ENCODE results near the gene RBBP5.

The RBBP5 gene

GRCh38 chr1:205140113-205140512 lies 18.3 kb upstream of the RBBP5 start:
- in situ Hi-C loops (cut with HindIII; ENCODE audit: low pct_ligation_motif_present, low pct_unique_long_range_greater_than_20kb, low sequenced_read_pairs) = no loop called here
- DNase-seq = no peak

GRCh38 chr1:205137901-205138300 lies 16.1 kb upstream of the RBBP5 start:
- in situ Hi-C loops (cut with HindIII; ENCODE audit: low pct_ligation_motif_present, low pct_unique_long_range_greater_than_20kb, low sequenced_read_pairs) = no loop called here
- no peak for DNase-seq

GRCh38 chr1:205133287-205133686 lies 11.5 kb upstream of the RBBP5 start:
- in situ Hi-C loops (cut with HindIII; ENCODE audit: low pct_ligation_motif_present, low pct_unique_long_range_greater_than_20kb, low sequenced_read_pairs) = no loop called here
- no peak for DNase-seq

GRCh38 chr1:205129447-205130029 lies 7.8 kb upstream of the RBBP5 start:
- in situ Hi-C loops (cut with HindIII; ENCODE audit: low pct_ligation_motif_present, low pct_unique_long_range_greater_than_20kb, low sequenced_read_pairs) = no loop called here
- DNase-seq = no peak

DNA sequence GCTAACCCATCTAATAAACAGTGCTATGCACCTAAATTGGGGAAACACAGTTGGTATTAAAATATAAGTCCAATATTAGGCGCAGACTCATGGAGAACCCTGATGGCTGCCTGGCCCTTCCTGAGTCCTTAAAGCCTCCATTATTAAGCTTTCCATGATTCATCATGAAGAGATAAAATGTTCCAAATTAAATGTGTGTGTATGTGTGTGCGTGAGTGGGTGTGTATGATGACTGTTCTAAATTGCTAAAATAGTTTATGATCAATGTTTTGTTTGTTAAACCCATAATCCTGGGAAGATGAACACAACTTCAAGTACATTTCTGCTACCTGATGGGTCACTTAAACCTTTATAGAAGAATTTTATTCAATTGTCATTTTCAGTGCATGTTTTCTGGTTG lies 6.3 kb upstream of the RBBP5 start:
- no peak for DNase-seq
- in situ Hi-C loops (cut with HindIII; ENCODE audit: low pct_ligation_motif_present, low pct_unique_long_range_greater_than_20kb, low sequenced_read_pairs) = no loop called here

GRCh38 chr1:205127646-205128045 lies 5.9 kb upstream of the RBBP5 start:
- in situ Hi-C loops (cut with HindIII; ENCODE audit: low pct_ligation_motif_present, low pct_unique_long_range_greater_than_20kb, low sequenced_read_pairs) = no loop called here
- DNase-seq = no peak

- DNase-seq = no peak
- in situ Hi-C loops (cut with HindIII; ENCODE audit: low pct_ligation_motif_present, low pct_unique_long_range_greater_than_20kb, low sequenced_read_pairs) = no loop called here
Measured at GRCh38 chr1:205124726-205125125, 2.9 kb upstream of the RBBP5 start.

DNA sequence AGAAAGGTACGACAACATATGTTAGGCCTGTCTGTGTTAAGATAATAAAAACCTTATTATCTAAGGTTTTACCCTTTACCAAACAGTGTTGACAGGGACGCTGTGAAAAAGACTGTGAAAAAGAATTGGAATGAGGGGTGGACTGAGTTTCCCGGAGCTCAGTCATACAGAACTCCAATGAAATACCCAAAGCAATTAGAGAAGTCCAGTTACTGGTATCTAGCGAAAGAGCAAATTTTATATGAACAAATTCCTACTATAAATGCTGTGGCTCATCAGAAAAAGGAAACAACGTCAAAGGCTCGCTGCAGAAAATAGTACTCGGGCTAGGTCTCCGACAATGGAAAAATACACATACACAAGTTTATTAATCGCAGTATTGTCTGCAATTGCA lies 708 bp upstream of the RBBP5 start:
- DNase-seq = no peak
- in situ Hi-C loops (cut with HindIII; ENCODE audit: low pct_ligation_motif_present, low pct_unique_long_range_greater_than_20kb, low sequenced_read_pairs) = no loop called here

GRCh38 chr1:205118752-205119151 lies 3.0 kb downstream of the RBBP5 start:
- DNase-seq = no peak
- in situ Hi-C loops (cut with HindIII; ENCODE audit: low pct_ligation_motif_present, low pct_unique_long_range_greater_than_20kb, low sequenced_read_pairs) = no loop called here

DNA sequence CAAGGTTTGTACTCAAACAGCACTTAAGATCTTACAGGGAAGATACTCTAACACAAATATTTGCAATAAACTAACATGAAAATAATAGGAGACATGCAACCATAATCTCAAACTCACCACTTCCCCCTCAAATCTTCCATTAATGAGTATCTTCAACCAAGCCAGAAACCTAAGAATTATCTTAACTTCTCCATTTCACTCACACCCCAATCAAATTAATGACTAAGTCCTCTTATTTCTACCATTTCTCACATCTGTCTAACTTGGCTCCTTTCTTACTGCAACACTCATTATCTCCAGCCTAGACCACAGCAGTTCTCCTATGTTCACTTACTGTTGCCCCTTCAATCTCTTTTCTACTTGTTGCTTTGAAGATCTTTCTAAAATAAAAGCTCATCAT lies 10.4 kb downstream of the RBBP5 start:
- in situ Hi-C loops (cut with HindIII; ENCODE audit: low pct_ligation_motif_present, low pct_unique_long_range_greater_than_20kb, low sequenced_read_pairs) = no loop called here
- no peak for DNase-seq

- in situ Hi-C loops (cut with HindIII; ENCODE audit: low pct_ligation_motif_present, low pct_unique_long_range_greater_than_20kb, low sequenced_read_pairs) = no loop called here
- DNase-seq = no peak
Measured at GRCh38 chr1:205109711-205110110, 12.1 kb downstream of the RBBP5 start.

- DNase-seq = no peak
- in situ Hi-C loops (cut with HindIII; ENCODE audit: low pct_ligation_motif_present, low pct_unique_long_range_greater_than_20kb, low sequenced_read_pairs) = no loop called here
Measured at GRCh38 chr1:205109269-205109668, 12.5 kb downstream of the RBBP5 start.

DNA sequence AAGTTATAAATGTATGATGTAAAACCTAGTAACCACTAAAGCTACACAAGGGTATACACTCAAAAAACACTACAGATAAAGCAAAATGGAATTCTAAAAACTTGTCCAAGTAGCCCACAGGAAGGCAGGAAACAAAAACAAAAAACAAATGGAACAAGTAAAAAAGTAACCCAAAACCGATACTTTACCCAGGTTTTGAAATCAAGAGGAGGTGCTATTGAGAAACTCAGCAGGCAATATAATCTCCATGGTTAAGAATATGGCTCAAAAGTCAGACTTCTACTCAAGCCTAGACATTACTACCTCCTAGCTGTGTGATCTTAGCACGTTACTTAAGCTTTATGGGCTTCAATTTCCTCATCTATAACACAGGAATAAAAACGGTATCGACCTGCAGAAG lies 13.3 kb downstream of the RBBP5 start:
- in situ Hi-C loops (cut with HindIII; ENCODE audit: low pct_ligation_motif_present, low pct_unique_long_range_greater_than_20kb, low sequenced_read_pairs) = no loop called here
- DNase-seq = no peak

- in situ Hi-C loops (cut with HindIII; ENCODE audit: low pct_ligation_motif_present, low pct_unique_long_range_greater_than_20kb, low sequenced_read_pairs) = no loop called here
- DNase-seq = no peak
Measured at GRCh38 chr1:205107327-205107726, 14.5 kb downstream of the RBBP5 start.

DNA sequence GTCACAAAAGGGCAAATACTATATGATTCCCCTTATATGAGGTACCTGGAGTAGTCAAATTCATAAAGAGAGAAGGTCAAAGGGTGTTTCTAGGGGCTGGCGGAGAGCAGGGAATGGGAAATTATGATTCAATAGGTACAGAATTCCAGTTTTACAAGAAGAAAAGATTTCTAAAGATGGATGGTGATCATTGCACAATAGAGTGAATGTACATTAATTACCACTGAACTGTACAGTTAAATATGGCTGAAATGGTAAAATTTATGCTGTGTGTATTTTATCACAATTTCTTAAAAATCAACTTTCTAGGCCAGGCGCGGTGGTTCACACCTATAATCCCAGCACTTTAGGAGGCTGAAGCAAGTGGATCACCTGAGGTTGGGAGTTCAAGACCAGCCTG lies 19.4 kb downstream of the RBBP5 start:
- no peak for DNase-seq
- in situ Hi-C loops (cut with HindIII; ENCODE audit: low pct_ligation_motif_present, low pct_unique_long_range_greater_than_20kb, low sequenced_read_pairs) = no loop called here

DNA sequence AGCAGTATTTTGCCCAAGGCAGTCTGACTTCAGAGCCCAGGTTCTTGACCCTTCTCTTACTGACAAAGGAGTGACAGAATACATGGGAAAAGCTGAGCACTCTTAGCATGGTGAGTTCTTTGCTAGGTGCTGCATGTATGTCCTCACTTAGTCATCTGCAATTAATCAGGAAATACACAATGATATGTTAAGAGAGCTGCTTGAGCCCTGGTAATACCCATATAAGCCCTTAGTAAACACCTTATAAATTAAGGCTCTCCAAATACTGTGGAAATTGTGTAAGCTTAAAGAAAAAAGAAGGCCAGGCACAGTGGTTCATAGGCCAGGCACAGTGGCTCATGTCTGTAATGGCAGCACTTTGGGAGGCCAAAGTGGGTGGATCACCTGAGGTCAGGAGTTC lies 23.5 kb downstream of the RBBP5 start:
- no peak for DNase-seq
- in situ Hi-C loops (cut with HindIII; ENCODE audit: low pct_ligation_motif_present, low pct_unique_long_range_greater_than_20kb, low sequenced_read_pairs) = no loop called here

DNA sequence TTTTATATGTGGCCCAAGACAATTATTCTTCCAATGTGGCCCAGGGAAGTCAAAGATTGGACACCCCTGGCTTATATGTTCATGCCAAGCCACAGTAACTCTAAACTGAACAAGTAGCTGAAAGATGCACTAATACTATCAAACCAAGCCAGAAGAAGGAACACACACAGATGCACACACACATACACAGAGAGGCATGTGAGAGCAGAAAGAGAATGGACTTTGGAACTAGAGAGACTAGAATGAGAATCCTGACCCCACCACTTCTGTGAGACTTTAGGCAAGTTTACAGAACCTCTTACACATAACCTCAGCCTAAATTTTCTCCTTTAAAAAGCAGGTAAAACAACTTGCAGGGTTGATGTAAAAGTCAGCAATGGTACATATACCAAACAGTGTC lies 26.4 kb downstream of the RBBP5 start:
- no peak for DNase-seq
- in situ Hi-C loops (cut with HindIII; ENCODE audit: low pct_ligation_motif_present, low pct_unique_long_range_greater_than_20kb, low sequenced_read_pairs) = no loop called here

DNA sequence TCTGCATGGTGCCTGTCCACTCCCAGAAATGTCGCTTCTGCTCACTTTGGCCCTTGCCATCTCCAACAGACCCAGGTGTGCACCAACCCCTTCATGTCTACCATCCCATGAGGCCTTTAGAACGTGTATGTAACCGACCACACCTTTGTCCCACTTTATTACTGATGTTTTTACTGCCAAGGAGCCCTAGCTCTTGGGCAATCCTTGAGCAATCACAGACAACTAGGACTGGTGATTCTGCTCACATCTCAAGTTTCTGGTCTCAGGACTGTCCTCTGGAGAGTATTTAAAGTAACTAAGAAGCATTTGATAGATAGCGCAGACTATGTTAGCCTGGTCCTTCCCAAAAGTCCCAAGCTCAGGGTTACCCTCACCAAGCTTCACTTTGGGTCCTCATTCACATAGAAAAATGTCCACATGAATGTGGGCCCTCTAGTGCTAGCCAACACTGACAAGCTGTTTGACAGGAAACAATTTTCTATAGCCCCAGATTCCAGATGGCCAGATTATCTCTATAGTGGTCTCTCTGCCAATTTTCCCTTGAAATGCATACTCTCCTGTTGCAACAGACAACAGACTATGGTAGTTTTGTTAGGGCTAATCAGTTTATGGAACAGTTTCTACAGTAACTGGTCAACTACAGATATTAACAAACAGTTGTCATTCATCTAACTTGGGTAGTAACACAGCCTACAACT lies 30.6 kb downstream of the RBBP5 start:
- no peak for DNase-seq
- in situ Hi-C loops (cut with HindIII; ENCODE audit: low pct_ligation_motif_present, low pct_unique_long_range_greater_than_20kb, low sequenced_read_pairs) = no loop called here

GRCh38 chr1:205088341-205088740 lies 33.4 kb downstream of the RBBP5 start:
- in situ Hi-C loops (cut with HindIII; ENCODE audit: low pct_ligation_motif_present, low pct_unique_long_range_greater_than_20kb, low sequenced_read_pairs) = no loop called here
- no peak for DNase-seq

- no peak for DNase-seq
- in situ Hi-C loops (cut with HindIII; ENCODE audit: low pct_ligation_motif_present, low pct_unique_long_range_greater_than_20kb, low sequenced_read_pairs) = no loop called here
Measured at GRCh38 chr1:205084360-205084759, 37.4 kb downstream of the RBBP5 start, which contains the start of gene TMEM81. TMEM81 (minus strand) TSS chr1:205084460; CDS start chr1:205084320, 140 bp downstream.

Data from ACHN (cell line).